Progenitor cell of endocrine pancreas (in vitro differentiated cells): ENCODE data around the gene MROH2B. TPM values are rescaled to one million over a fixed set of nuclear protein-coding genes. Genes with fewer than 3 reads are reported as not detected.

Source experiments
- DNase-seq: peaks from one replicate; pipeline ENCODE4 v3.0.0; 2021; ENCODE audit warnings: low spot score; ENCODE audit not compliant: unreplicated experiment
- H3K27ac Mint-ChIP-seq: 2 replicates; pipeline ENCODE4 v1.8.0; 2021; ENCODE audit warnings: mild to moderate bottlenecking, moderate library complexity, mixed read lengths
- H3K27me3 Mint-ChIP-seq: 2 replicates; pipeline ENCODE4 v1.8.0; 2021; ENCODE audit warnings: mixed read lengths
- H3K36me3 Mint-ChIP-seq: 2 replicates; pipeline ENCODE4 v1.8.0; 2022; ENCODE audit warnings: mixed read lengths; ENCODE audit not compliant: insufficient read depth
- H3K4me1 Mint-ChIP-seq: 2 replicates; pipeline ENCODE4 v1.8.0; 2021; ENCODE audit warnings: low read depth, mixed read lengths
- H3K4me3 Mint-ChIP-seq: 2 replicates; pipeline ENCODE4 v1.8.0; 2021; ENCODE audit warnings: low read depth, mild to moderate bottlenecking, moderate library complexity, mixed read lengths
- H3K9me3 Mint-ChIP-seq: 2 replicates; pipeline ENCODE4 v1.8.0; 2021; ENCODE audit warnings: low read depth, mixed read lengths
- CTCF ChIP-seq: fragments of 200-600 bp; sonication (generic); IDR thresholded peaks from one replicate; pipeline ENCODE4 v1.5.0; 2021; ENCODE audit warnings: antibody characterized with exemption, mild to moderate bottlenecking; ENCODE audit not compliant: unreplicated experiment
- total RNA-seq: library from RNA; stranded (reverse); gene quantifications from 2 replicates; pipeline ENCODE4 v1.2.1, GENCODE V29; 2021

Gene MROH2B
- total RNA-seq, 1 donor from 2014 or later = not detected

GRCh38 chr5:40973364-40974004 is 97.7 kb downstream of the MROH2B start:
- no peak for TF ChIP-seq CTCF
- Mint-ChIP-seq H3K36me3 (no peaks in the 10 kb centered on the region), H3K27me3 (no peaks in the 10 kb centered on the region), H3K4me1 (peaks cover 6% of the 10 kb centered on the region), H3K4me3 (no peak overlapping the region), H3K27ac (no peak overlapping the region), H3K9me3 (no peaks in the 10 kb centered on the region)
- DNase-seq = no peak

DNA sequence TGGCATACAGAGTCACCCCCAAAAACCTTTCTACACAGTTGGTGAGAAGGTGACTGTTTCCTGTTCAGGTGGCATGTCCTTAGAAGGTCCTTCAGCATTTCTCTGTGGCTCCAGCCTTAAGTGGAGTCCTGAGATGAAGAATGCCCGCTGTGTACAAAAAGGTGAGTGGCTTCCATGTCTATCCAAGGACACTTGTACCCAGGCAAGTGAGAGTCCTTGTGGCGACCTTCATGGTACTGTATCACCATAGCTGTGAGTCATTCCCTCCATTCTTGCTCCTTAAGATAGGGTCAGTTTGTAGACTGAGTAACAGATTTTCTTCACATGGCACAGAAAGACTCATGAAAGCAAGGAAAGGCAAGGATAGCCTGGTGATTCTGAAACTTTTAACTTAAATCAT is 98.7 kb downstream of the MROH2B start:
- no peak for DNase-seq
- TF ChIP-seq CTCF = no peak
- no peak overlapping the region for H3K27ac Mint-ChIP-seq
- peaks cover under 1% of the 10 kb centered on the region for H3K9me3 Mint-ChIP-seq
- peaks cover 6% of the 10 kb centered on the region for H3K4me1 Mint-ChIP-seq
- no peak overlapping the region for H3K4me3 Mint-ChIP-seq
- no peaks in the 10 kb centered on the region for H3K27me3 Mint-ChIP-seq
- no peaks in the 10 kb centered on the region for H3K36me3 Mint-ChIP-seq

DNA sequence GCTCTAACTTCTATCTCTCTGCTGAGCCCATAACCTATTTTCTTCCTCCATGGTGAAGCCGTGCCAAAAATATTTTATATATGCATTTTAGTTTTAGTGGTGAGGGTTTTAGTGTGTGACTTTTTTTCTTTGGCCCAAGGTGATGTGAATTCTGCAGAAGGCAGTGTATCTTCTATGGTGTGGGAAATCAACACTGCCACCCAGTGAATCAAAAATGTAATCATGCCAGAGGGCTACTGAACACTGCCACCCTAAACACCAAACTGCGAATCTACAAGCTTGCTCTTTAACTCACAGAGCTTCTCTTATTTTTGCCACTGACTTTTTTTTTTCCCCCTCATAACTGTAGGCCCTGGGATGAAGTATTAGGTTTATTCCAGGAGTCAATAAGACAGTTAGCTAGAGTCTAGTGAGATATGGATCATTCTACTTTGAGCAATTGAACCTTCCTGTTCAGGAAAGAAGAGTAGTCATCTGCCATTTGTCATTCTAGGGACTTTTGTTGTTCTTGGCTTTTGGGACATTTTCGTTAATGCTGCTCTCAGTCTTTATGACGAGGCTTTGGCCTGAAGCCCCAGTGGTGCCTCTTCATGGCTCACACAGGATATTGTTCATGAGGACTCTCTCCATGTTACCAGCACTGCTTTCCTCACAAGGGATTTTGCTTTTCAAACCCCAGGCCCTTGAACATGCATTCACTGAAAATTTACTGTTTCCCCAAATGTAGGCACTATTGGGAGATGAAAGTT is 108.8 kb downstream of the MROH2B start:
- H3K36me3 Mint-ChIP-seq = peaks cover 13% of the 10 kb centered on the region
- no peak overlapping the region for H3K27ac Mint-ChIP-seq
- no peak overlapping the region for H3K4me3 Mint-ChIP-seq
- no peak for TF ChIP-seq CTCF
- H3K27me3 Mint-ChIP-seq = no peaks in the 10 kb centered on the region
- DNase-seq = no peak
- H3K9me3 Mint-ChIP-seq = peaks cover 20% of the 10 kb centered on the region
- H3K4me1 Mint-ChIP-seq = no peaks in the 10 kb centered on the region

GRCh38 chr5:40960037-40960436 is 111.1 kb downstream of the MROH2B start:
- Mint-ChIP-seq H3K36me3 (peaks cover 13% of the 10 kb centered on the region), H3K27ac (no peak overlapping the region), H3K9me3 (peaks cover 16% of the 10 kb centered on the region), H3K27me3 (no peaks in the 10 kb centered on the region), H3K4me1 (no peaks in the 10 kb centered on the region), H3K4me3 (no peak overlapping the region)
- no peak for TF ChIP-seq CTCF
- no peak for DNase-seq

DNA sequence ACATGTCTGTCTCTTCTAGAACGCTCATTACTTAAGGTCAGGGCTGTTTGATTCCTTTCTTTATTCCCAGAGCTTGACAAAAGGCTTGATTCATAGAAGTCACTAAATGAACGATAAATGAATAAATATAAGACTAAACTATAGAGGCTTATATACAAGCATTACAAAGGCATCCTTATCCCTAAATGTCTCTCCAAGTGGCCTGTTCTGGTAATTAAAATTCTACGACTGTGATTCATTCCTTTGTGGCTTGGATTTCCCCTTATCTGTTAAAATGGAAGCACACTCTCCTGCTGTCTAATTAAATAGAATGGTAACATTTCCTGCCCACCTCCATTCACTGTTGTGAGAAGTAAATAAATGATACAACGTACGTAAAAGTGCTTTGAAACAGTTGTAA is 112.3 kb downstream of the MROH2B start:
- H3K36me3 Mint-ChIP-seq = peaks cover 13% of the 10 kb centered on the region
- H3K4me1 Mint-ChIP-seq = no peaks in the 10 kb centered on the region
- no peak overlapping the region for H3K4me3 Mint-ChIP-seq
- no peak overlapping the region for H3K27ac Mint-ChIP-seq
- H3K27me3 Mint-ChIP-seq = no peaks in the 10 kb centered on the region
- TF ChIP-seq CTCF = no peak
- no peak for DNase-seq
- H3K9me3 Mint-ChIP-seq = peaks cover 16% of the 10 kb centered on the region
